IMR-90 (cell line): ENCODE measurements around the gene PBX4. TPM values are rescaled to one million over a fixed set of nuclear protein-coding genes. Genes with fewer than 3 reads are reported as not detected.

Experiments used
- ATAC-seq: fragments of 200-7000 bp; cut with Tn5 transposase; 2 replicates; pipeline ENCODE4 v1.9.1; 2020; ENCODE audit warnings: low read depth, mild to moderate bottlenecking, moderate library complexity
- BruUV-seq: library from RNA; stranded (reverse); fragments of 400-500 nt; replicated peaks from 2 replicates; lab custom pipeline; 2021; lab: Mats Ljungman, UMichigan
- CTCF ChIA-PET: fragments of 300-600 bp; formaldehyde crosslinking; extraction: SDS; loops from one replicate; lab custom pipeline; 2021; ENCODE audit warnings: antibody characterized with exemption; lab: Yijun Ruan, JAX
- POLR2A ChIA-PET: fragments of 300-600 bp; sonication (Branson Sonifier 250); formaldehyde crosslinking; loops from one replicate; lab custom pipeline; 2022; ENCODE audit warnings: antibody characterized with exemption; ENCODE audit not compliant: unreplicated experiment; lab: Charles Lee
- DNase-seq: peaks from one replicate; pipeline ENCODE4 v3.0.0; 2013
- H2AFZ ChIP-seq: replicated peaks from 2 replicates; pipeline ENCODE3; 2013; ENCODE audit warnings: low read length, mild to moderate bottlenecking; ENCODE audit not compliant: poor library complexity
- H2AK5ac ChIP-seq: 2 replicates; pipeline ENCODE4 v1.6.1; 2013; ENCODE audit warnings: low read depth, low read length, inconsistent platforms
- H2AK9ac ChIP-seq: replicated peaks from 2 replicates; pipeline ENCODE3; 2013; ENCODE audit warnings: mild to moderate bottlenecking, low read depth, low read length, moderate library complexity; ENCODE audit not compliant: poor library complexity
- H2BK120ac ChIP-seq: 2 replicates; pipeline ENCODE4 v1.6.1; 2013; ENCODE audit warnings: low read depth, low read length, inconsistent platforms
- H2BK15ac ChIP-seq: 3 replicates; pipeline ENCODE4 v1.6.1; 2013; ENCODE audit warnings: low read depth, low read length, inconsistent platforms
- H2BK20ac ChIP-seq: 2 replicates; pipeline ENCODE4 v1.6.1; 2013; ENCODE audit warnings: low read depth, mild to moderate bottlenecking, inconsistent platforms, low read length, moderate library complexity
- H2BK5ac ChIP-seq: 2 replicates; pipeline ENCODE4 v1.6.1; 2013; ENCODE audit warnings: mild to moderate bottlenecking, low read depth, low read length, inconsistent platforms; ENCODE audit not compliant: poor library complexity, severe bottlenecking
- H3K14ac ChIP-seq: replicated peaks from 2 replicates; pipeline ENCODE4 v1.6.1; 2013; ENCODE audit warnings: low read depth, low read length, inconsistent platforms
- H3K18ac ChIP-seq: 2 replicates; pipeline ENCODE4 v1.6.1; 2013; ENCODE audit warnings: low read depth, low read length, control low read depth
- H3K23ac ChIP-seq: 2 replicates; pipeline ENCODE4 v1.6.1; 2013; ENCODE audit warnings: low read depth, low read length, inconsistent platforms
- H3K27ac ChIP-seq: 2 replicates; pipeline ENCODE4 v1.5.1; 2013; ENCODE audit warnings: mild to moderate bottlenecking, control low read depth, low read length; ENCODE audit not compliant: insufficient read depth
- H3K27me3 ChIP-seq: 2 replicates; pipeline ENCODE4 v1.6.1; 2013; ENCODE audit warnings: low read length; ENCODE audit not compliant: control insufficient read depth, insufficient read depth
- H3K36me3 ChIP-seq: 2 replicates; pipeline ENCODE4 v1.6.1; 2013; ENCODE audit warnings: low read length, mixed read lengths; ENCODE audit not compliant: control insufficient read depth, insufficient read depth
- H3K4ac ChIP-seq: 2 replicates; pipeline ENCODE4 v1.6.1; 2013; ENCODE audit warnings: low read depth, low read length, inconsistent platforms
- H3K4me1 ChIP-seq: 2 replicates; pipeline ENCODE4 v1.6.1; 2013; ENCODE audit warnings: low read length, mixed read lengths; ENCODE audit not compliant: control insufficient read depth, insufficient read depth
- H3K4me2 ChIP-seq: 2 replicates; pipeline ENCODE4 v1.6.1; 2013; ENCODE audit warnings: low read depth, mild to moderate bottlenecking, control low read depth, low read length, moderate library complexity
- H3K4me3 ChIP-seq: 2 replicates; pipeline ENCODE4 v1.5.1; 2013; ENCODE audit warnings: low read depth, mild to moderate bottlenecking, control low read depth, low read length, moderate library complexity; ENCODE audit not compliant: insufficient read depth
- H3K56ac ChIP-seq: 2 replicates; pipeline ENCODE4 v1.6.1; 2013; ENCODE audit warnings: low read length, inconsistent platforms; ENCODE audit not compliant: insufficient read depth; ENCODE audit errors: extremely low read depth
- H3K79me1 ChIP-seq, 2 experiments: 2 replicates each; pipeline ENCODE4 v1.6.1; 2013; ENCODE audit warnings: low read length in 2 of 2, inconsistent platforms in 1 of 2, low read depth in 1 of 2
- H3K9ac ChIP-seq: 2 replicates; pipeline ENCODE4 v1.6.1; 2013; ENCODE audit warnings: low read depth, low read length, control low read depth
- H3K9me1 ChIP-seq: 2 replicates; pipeline ENCODE4 v1.6.1; 2013; ENCODE audit warnings: low read length, inconsistent platforms; ENCODE audit not compliant: insufficient read depth
- H3K9me3 ChIP-seq: 2 replicates; pipeline ENCODE4 v1.6.1; 2013; ENCODE audit warnings: low read length; ENCODE audit not compliant: control insufficient read depth, insufficient read depth
- H4K20me1 ChIP-seq: 2 replicates; pipeline ENCODE4 v1.6.1; 2013; ENCODE audit warnings: low read length, inconsistent platforms; ENCODE audit not compliant: insufficient read depth
- H4K5ac ChIP-seq: 2 replicates; pipeline ENCODE4 v1.6.1; 2013; ENCODE audit warnings: mild to moderate bottlenecking, low read depth, low read length, control low read depth
- H4K8ac ChIP-seq, 2 experiments: 2 replicates each; pipeline ENCODE4 v1.6.1; 2013; ENCODE audit warnings: low read depth in 2 of 2, low read length in 2 of 2, control low read depth in 1 of 2, inconsistent platforms in 1 of 2
- H4K91ac ChIP-seq: 2 replicates; pipeline ENCODE4 v1.6.1; 2013; ENCODE audit warnings: low read depth, low read length, inconsistent platforms; ENCODE audit not compliant: insufficient read depth
- BHLHE40 ChIP-seq: fragments of 150-350 bp; IDR thresholded peaks from 2 replicates; pipeline ENCODE4 v1.6.1; 2016; ENCODE audit warnings: mild to moderate bottlenecking, low read depth, low read length
- CHD1 ChIP-seq: IDR thresholded peaks from 2 replicates; pipeline ENCODE4 v1.6.1; 2012; ENCODE audit warnings: low read depth, low read length, improper control_type of control experiment
- CTCF ChIP-seq: conservative IDR thresholded peaks from 2 replicates; pipeline ENCODE4 v1.5.1; 2012; ENCODE audit warnings: mild to moderate bottlenecking, low read depth, low read length, improper control_type of control experiment
- ELK1 ChIP-seq: fragments of 150-350 bp; IDR thresholded peaks from 2 replicates; pipeline ENCODE4 v1.6.1; 2016; ENCODE audit warnings: low read depth, mild to moderate bottlenecking, low read length, moderate library complexity, borderline replicate concordance
- FOS ChIP-seq: fragments of 150-350 bp; IDR thresholded peaks from 2 replicates; pipeline ENCODE4 v1.6.1; 2016; ENCODE audit warnings: low read depth, low read length
- MAFK ChIP-seq: IDR thresholded peaks from 2 replicates; pipeline ENCODE4 v1.6.1; 2012; ENCODE audit warnings: low read depth, low read length, improper control_type of control experiment
- MAZ ChIP-seq: IDR thresholded peaks from 2 replicates; pipeline ENCODE4 v1.6.1; 2012; ENCODE audit warnings: low read depth, mild to moderate bottlenecking, low read length, improper control_type of control experiment, moderate library complexity, borderline replicate concordance
- NFE2L2 ChIP-seq: fragments of 150-350 bp; IDR thresholded peaks from 2 replicates; pipeline ENCODE4 v1.6.1; 2016; ENCODE audit warnings: low read depth, mild to moderate bottlenecking, low read length
- POLR2A ChIP-seq: IDR thresholded peaks from 2 replicates; pipeline ENCODE4 v1.6.1; 2012; ENCODE audit warnings: mild to moderate bottlenecking, low read depth, low read length
- RCOR1 ChIP-seq: IDR thresholded peaks from 2 replicates; pipeline ENCODE4 v1.6.1; 2012; ENCODE audit warnings: mild to moderate bottlenecking, low read length, improper control_type of control experiment; ENCODE audit not compliant: insufficient replicate concordance
- SMC3 ChIP-seq: fragments of 150-350 bp; IDR thresholded peaks from 2 replicates; pipeline ENCODE4 v1.6.1; 2016; ENCODE audit warnings: low read depth, mild to moderate bottlenecking, antibody characterized with exemption, low read length, moderate library complexity
- WGBS, 2 experiments: methylation state at CpG; one replicate each; pipeline versions ENCODE4 v1.1.5 to v1.1.7; 2013; ENCODE audit warnings: missing lambda C conversion rate in 2 of 2; ENCODE audit not compliant: insufficient read length in 1 of 2; ENCODE audit errors: extremely low coverage in 2 of 2; 5-methylcytosine and 5-hydroxymethylcytosine counted together
- dilution Hi-C: fragments of 300-500 bp; cut with HindIII; formaldehyde crosslinking; loops from one replicate; pipeline ENCODE4 v1.14.3; 2018; ENCODE audit warnings: low sequenced_read_pairs; ENCODE audit not compliant: unreplicated experiment
- in situ Hi-C: fragments of 300-500 bp; cut with MboI; formaldehyde crosslinking; loops from 3 replicates; pipeline ENCODE4 v1.14.3; 2019; ENCODE audit warnings: low sequenced_read_pairs, inconsistent platforms, mixed read lengths
- intact Hi-C: fragments of 100-400 bp; cut with micrococcal nuclease; formaldehyde crosslinking; loops from 2 replicates; pipeline ENCODE4 v1.10.0; 2022
- polyA plus RNA-seq, 3 experiments: library from polyadenylated mRNA; depleted of rRNA; stranded (reverse); fragments of >200 nt; gene quantifications; 2 replicates each; pipeline ENCODE4 v1.2.3, GENCODE V29; 2012; ENCODE audit warnings: low replicate concordance in 1 of 3
- total RNA-seq: library from RNA; depleted of rRNA; stranded (reverse); fragments of >200 nt; gene quantifications from 2 replicates; pipeline ENCODE4 v1.2.3, GENCODE V29; 2012

The PBX4 gene
- total and polyA plus RNA-seq, 2 of the 4 experiments (the other 2 are of a cell fraction): 0.90 to 2.9 TPM

GRCh38 chr19:19544954-19545591 lies 73.4 kb downstream of the PBX4 start:
- BruUV-seq: no TSS peak
- Histone ChIP-seq H3K9ac (no peak overlapping the region), H3K4ac (no peak overlapping the region), H3K18ac (no peak overlapping the region), H2AK5ac (no peak overlapping the region), H2BK120ac (no peak overlapping the region), H3K4me2 (no peak overlapping the region), H3K36me3 (no peaks in the 10 kb centered on the region), H3K9me3 (no peaks in the 10 kb centered on the region; the same call in 1 of the 2 replicates), H2BK15ac (no peak overlapping the region), H2AFZ (no peak overlapping the region), H3K14ac (no peak overlapping the region), H3K23ac (no peak overlapping the region), H4K5ac (no peak overlapping the region), H2BK20ac (no peak overlapping the region), H3K9me1 (no peaks in the 10 kb centered on the region), H4K91ac (no peak overlapping the region), H2AK9ac (no peak overlapping the region), H3K4me1 (no peaks in the 10 kb centered on the region), H3K79me1 (no peaks in the 10 kb centered on the region), H3K27ac (no peak overlapping the region), H3K56ac (no peak overlapping the region), H3K27me3 (peaks cover 19% of the 10 kb centered on the region; the same call in 1 of the 2 replicates), H4K8ac (no peak overlapping the region), H4K20me1 (no peaks in the 10 kb centered on the region; the same call in 1 of the 2 replicates), H3K4me3 (no peak overlapping the region), H2BK5ac (no peak overlapping the region)
- intact Hi-C loops (no loop called here), dilution Hi-C loops (no loop called here), in situ Hi-C loops (loop anchor here (25.0 kb wide), 1 partner anchor 417 kb away; no protein-coding TSS in a partner anchor)
- ChIA-PET CTCF (interaction anchor here (1.0 kb wide), 1 partner anchor 9 kb away, joined by 4 read pairs; no protein-coding TSS in a partner anchor), POLR2A (no interaction called here)
- WGBS, 2 experiments: 90% methylated on average over 45 of the region's 53 CpGs; no CpG with 5 or more reads in 1 of the 2 experiments
- TF ChIP-seq POLR2A (no peak), RCOR1 (no peak), CTCF (no peak), FOS (no peak), ELK1 (no peak), MAFK (no peak), BHLHE40 (no peak), SMC3 (no peak), NFE2L2 (no peak), CHD1 (no peak), MAZ (no peak)
- no peak for ATAC-seq
- no peak for DNase-seq
